T-helper 1 cell treated with Interleukin-12 subunit alpha and Interleukin-12 subunit beta and Interleukin-4 antibody, amounts not matched to agents 30 ng/mL and 1 ng/mL, for 36 hours (primary cell): ENCODE results near the gene UBL4B. TPM values are rescaled to one million over a fixed set of nuclear protein-coding genes. Genes with fewer than 3 reads are reported as not detected.

Experiments used
- intact Hi-C: fragments of 100-400 bp; cut with micrococcal nuclease; formaldehyde crosslinking; loops from one replicate; pipeline ENCODE4 v1.15.1; 2024
- total RNA-seq: library from RNA; stranded (reverse); gene quantifications from 2 replicates; pipeline ENCODE4 v1.2.3, GENCODE V29; 2022

Gene UBL4B
- total RNA-seq, 1 donor from 2014 or later, result not detected

DNA sequence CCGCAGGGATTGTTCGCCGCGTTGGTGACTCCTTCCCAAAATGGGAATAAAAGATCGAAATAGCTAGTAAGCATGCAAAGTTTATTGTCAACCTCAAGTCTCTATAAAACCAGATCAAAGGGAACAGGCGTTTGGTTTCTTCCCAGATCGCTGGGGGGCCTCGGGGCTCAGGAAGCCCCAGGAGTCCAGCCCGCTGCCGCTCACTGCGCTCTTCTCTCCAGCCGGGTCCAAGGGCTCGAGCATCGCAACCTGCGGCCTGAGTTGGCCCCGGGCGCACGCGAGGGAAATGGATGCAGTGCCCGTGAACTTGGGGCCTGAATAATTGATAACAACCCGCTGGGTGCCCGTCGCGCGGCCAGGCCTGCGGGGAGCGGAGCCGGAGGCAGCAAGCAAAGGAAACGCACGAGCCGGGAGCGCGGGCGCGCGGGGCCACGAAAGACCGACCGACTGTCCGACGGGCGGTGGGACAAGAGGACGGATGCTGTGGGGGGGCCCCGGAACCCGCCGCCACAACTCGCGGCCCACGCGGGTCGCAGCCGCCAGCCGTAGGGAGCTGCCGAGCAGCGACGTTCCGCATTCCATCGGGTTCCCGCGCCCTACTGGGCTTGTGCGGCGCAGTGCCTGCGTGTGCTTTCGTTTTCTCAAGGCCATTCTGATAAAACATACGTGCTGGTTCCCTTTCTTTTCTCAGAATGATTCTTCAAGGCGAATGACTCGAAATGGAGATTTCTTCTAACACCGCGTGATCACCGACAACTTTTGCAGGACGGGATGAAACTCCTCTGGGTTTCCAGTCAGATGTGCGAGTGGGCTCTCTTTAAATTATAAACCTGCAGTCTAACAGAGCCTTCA, 27.8 kb upstream of the UBL4B start:
- intact Hi-C loops, result loop anchor here (2.0 kb wide), 1 partner anchor 16 kb away; no protein-coding TSS in a partner anchor

- intact Hi-C loops, result loop anchor here (2.0 kb wide), 1 partner anchor 17 kb away; no protein-coding TSS in a partner anchor
These were observed 26.6 kb upstream of the UBL4B start for GRCh38 chr1:110085671-110086070.

DNA sequence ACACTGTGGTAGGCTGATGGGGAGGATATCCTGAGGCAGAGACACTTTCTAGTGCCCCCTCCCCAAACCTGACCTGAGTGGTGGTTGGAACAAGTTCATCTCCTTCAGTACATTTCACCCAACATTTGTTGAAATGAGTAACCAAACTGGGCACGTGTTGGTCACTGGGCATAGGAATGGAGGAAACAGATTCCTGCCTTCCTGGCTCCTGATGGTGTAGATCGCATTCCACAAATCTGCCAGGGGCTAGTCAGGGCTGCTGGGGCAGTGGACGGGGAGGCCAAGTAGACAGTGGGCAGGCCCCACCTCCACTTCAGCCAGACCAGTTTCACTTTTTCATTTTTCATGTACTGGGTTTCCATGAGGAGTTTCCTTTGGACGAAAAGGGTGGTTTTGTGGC, 25.3 kb upstream of the UBL4B start:
- intact Hi-C loops, result no loop called here

- intact Hi-C loops, result loop anchor here (1.0 to 2.0 kb wide), 2 partner anchors 18 to 409 kb away; no protein-coding TSS in a partner anchor
These were observed 24.2 kb upstream of the UBL4B start for GRCh38 chr1:110087812-110088738.

DNA sequence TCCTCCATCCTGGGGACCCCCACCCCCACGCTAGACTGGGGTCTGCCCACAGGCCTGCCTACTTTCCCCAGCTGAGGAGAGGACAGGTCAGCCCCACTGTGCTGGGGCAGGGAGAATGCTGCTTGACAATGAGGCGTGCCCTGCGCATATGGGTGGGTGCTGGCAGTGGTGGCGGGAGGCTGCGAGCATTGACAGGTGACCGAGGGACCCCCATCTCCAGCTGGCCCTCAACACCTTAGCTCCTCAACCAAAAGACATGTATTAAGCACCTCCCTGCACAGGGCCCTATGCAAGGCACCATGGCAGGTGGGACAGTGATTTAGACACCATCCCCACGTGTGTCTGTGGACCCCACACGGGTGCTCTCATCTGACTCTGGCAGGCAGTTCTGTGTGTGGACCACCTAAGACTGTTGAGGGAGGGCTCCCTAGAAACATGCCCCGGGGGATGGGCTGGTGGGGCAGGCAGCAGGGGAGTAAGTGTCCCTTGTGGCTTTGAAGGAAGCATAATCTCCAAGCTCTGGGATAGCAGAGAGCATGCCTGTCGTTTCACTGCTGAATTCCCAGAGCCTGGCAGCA, 23.4 kb upstream of the UBL4B start:
- intact Hi-C loops, result loop anchor here (1.0 to 2.0 kb wide), 2 partner anchors 17 to 408 kb away; no protein-coding TSS in a partner anchor

DNA sequence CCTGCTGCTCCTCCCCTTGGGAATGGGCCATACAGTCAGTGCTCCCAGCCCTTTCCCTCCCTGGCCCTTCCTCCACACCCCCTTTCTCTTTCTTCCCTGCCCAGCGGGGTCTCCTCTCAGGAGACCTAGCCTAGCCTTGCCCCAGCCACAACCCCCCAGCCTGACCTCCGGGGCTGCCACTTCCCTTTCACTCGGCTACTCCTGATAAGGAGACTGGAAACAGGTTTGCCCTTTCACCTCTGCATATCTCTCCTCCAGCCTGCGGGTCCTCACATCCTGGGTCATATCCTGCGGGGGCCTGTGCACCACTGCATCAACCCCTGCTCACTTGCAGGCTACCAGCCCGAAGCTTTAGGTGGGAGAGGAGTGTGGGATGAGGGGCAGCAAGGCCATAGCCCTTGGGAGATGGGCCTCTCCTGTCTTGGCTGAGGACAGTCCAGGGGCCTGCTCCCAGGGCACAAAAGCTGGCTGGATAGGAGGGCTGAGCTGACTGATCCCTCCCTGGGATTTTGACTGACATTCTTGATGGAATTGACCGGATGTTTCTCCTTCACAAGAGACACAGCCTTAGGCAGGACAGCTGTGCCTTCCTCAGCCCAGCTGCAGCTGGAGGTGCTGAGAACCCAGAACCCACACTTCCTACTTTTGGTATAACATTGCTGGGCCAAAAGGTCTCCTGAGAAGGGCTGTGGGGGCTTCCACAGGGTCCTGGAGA, 22.5 kb upstream of the UBL4B start:
- intact Hi-C loops, result loop anchor here (2.0 kb wide), 1 partner anchor 407 kb away; no protein-coding TSS in a partner anchor

GRCh38 chr1:110091381-110091780, 20.9 kb upstream of the UBL4B start:
- intact Hi-C loops, result no loop called here

GRCh38 chr1:110091791-110092190, 20.5 kb upstream of the UBL4B start:
- intact Hi-C loops, result no loop called here

- intact Hi-C loops, result no loop called here
These were observed 19.3 kb upstream of the UBL4B start for GRCh38 chr1:110092991-110093390.

GRCh38 chr1:110094931-110095654, 17.1 kb upstream of the UBL4B start:
- intact Hi-C loops, result no loop called here

GRCh38 chr1:110097507-110098221, 14.6 kb upstream of the UBL4B start:
- intact Hi-C loops, result no loop called here

- intact Hi-C loops, result no loop called here
These were observed 13.8 kb upstream of the UBL4B start for GRCh38 chr1:110098222-110099026.

GRCh38 chr1:110100335-110100734, 11.9 kb upstream of the UBL4B start:
- intact Hi-C loops, result no loop called here

DNA sequence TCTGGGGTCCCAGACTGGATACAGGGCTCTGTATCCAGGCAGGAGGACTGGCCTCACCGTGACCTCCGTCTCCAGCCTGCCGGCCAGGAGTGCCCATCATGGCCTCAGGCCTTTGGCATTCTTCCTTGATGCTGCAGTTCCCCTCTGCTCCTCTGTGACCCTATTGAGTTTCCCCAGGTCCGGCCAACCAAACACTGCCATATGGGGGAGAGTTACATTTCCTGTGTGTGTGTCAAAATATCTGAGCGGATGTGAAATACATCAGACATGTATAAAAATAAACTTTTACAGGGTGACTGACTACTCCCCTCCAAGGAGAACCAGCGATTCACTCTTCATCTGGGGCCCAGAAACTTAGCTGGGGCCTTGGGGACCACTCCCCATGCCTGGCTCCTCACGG, 10.2 kb upstream of the UBL4B start:
- intact Hi-C loops, result no loop called here

GRCh38 chr1:110106013-110106941, 6.0 kb upstream of the UBL4B start:
- intact Hi-C loops, result loop anchor here (1.0 kb wide), 3 partner anchors 18 to 77 kb away; no protein-coding TSS in a partner anchor

DNA sequence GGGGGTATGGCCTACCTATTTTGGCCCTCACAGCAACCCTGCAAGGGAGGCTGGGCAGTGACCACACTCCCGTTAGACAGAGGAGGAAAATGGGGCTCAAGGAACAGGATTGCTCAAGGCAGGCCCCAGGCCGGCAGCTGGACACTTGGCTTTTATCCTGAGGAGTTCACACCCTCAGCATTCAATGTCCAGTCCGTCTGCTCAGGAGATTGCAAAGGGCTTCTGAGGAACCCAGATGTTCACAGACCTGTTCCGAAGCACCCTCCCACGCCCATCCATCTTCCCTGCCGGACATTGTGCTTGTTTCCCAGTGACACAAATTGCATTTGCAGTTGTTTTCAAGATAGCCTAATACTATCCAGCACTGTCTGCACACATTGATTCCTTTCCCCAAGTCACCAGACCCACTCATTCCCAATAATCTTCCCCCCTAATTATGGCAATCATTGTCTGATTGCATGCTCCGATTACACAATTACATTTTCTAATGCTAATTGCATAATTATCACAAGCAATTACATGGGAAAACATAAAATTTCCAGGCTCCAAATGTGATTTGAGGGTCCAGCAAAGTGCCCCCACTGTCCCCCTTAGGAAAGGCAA, 4.3 kb upstream of the UBL4B start:
- intact Hi-C loops, result no loop called here

- intact Hi-C loops, result no loop called here
These were observed 1.2 kb upstream of the UBL4B start for GRCh38 chr1:110111081-110111480.
